NCI-H2196 treated with DMSO at 0.1 percent for 48 hours (cell line): ENCODE results near the gene OR10K1.
"Not testable (repeated sequence)": the region's sequence is repeated elsewhere in the genome, so short reads cannot be mapped to it uniquely, and the experiment has no call there.

Source experiments
- DNase-seq: peaks from one replicate; lab custom pipeline; 2025; ENCODE audit not compliant: unreplicated experiment; lab: John Stamatoyannopoulos, UW

OR10K1 gene, protein sequence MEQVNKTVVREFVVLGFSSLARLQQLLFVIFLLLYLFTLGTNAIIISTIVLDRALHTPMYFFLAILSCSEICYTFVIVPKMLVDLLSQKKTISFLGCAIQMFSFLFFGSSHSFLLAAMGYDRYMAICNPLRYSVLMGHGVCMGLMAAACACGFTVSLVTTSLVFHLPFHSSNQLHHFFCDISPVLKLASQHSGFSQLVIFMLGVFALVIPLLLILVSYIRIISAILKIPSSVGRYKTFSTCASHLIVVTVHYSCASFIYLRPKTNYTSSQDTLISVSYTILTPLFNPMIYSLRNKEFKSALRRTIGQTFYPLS

GRCh38 chr1:158461534-158461933 is at the start of gene OR10K1:
OR10K1 (plus strand) TSS chr1:158461834; CDS start chr1:158465562, 3,728 bp downstream.
- DNase-seq = no peak

- no peak for DNase-seq
These were observed 46.8 kb upstream of the OR10K1 start for GRCh38 chr1:158414651-158415345.

DNA sequence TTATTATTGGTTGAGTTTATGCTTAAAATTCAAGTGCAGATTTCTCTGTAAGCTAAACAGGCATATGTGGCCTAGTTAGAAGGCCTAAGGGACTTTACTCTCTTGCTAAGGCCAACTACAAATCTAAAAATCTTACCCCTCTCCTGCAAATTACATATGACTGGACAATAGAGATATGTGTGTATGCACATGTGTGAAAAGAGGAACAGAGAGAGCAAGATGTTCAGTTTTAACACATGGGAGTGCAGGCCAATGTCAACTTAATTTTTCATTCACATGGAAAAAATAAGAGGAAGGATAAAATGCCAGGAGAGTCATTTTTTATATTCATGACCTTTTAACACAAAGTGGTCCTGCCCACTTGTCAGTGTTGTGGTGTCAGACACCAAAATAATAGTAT is 44.0 kb upstream of the OR10K1 start:
- DNase-seq = no peak

DNA sequence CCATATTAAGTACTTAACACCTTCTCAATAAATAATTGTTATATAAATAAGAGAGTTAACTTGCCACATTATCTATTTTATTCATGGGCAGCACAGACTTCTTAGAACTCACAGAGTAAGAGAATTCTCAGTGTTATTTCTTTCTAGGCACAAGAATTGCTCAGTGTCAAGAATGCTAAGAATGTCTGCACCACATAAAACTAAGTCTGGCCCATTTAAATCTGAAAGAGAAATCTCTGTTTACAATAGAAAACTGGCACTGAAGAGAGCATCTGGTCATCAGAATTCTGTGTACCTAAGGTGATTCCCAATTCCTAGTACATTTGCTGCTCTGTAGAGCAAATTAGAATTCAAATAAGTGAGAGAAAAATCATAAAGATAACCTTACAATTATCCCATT is 39.4 kb upstream of the OR10K1 start:
- DNase-seq = no peak

DNA sequence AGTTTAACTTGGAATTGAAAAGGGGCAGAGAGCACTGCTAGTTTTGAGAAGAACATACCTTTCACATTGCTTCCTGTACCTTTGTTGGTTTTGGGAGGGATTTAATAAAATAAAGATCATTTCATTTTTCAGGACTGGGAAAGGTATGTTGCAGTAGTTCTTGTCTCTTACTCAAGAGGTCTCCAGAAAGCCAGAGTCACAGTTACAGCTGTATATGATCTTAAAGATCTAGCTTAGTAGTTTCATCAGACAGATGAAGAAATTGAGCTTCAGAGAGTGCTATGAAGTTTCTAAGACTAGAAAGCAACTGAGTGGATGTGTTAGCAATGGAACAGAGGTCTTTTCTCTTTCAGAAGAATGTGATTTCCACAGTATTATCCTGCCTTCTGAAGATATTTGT is 36.6 kb upstream of the OR10K1 start:
- DNase-seq = no peak

- DNase-seq = no peak
These were observed 35.5 kb upstream of the OR10K1 start, which contains the start of gene OR10K2 for GRCh38 chr1:158426137-158426536. OR10K2 (minus strand) TSS chr1:158426237; CDS start chr1:158420866, 5,371 bp downstream.

DNA sequence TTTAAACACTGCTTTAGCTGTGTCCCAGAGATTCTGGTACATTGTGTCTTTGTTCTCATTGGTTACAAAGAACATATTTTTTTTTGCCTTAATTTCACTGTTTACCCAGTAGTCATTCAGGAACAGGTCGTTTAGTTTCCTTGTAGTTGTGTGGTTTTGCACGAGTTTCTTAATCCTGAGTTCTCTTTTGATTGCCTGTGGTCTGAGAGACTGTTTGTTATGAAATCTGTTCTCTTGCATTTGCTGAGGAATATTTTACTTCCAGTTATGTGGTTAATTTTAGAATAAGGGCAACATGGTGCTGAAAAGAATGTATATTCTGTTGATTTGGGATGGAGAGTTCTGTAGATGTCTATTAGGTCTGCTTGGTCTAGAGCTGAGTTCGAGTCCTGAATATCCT is 31.5 kb upstream of the OR10K1 start:
- not testable (repeated sequence) for DNase-seq

GRCh38 chr1:158434741-158435140 is 26.9 kb upstream of the OR10K1 start:
- DNase-seq = no peak

DNA sequence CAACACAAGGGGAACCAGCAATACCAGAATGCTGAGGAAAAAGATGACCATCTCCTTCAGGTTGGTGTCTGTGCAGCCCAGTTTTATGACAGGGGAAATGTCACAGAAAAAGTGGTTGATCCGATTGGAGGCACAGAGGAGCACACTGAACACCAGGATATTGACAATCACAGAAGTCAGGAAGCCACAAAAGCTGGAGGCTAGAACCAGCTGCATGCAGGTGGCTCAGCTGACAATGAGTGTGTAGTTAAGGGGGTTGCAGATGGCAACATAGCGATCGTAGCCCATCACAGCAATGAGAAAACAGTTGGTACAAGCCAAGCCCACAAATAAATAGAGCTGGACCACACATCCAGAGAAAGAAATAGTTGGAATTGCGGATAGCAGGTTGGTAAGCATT is 16.3 kb upstream of the OR10K1 start:
- DNase-seq = no peak

GRCh38 chr1:158454537-158454936 is 7.1 kb upstream of the OR10K1 start:
- no peak for DNase-seq

GRCh38 chr1:158457246-158457645 is 4.4 kb upstream of the OR10K1 start:
- DNase-seq = no peak

- no peak for DNase-seq
These were observed 3.4 kb upstream of the OR10K1 start for GRCh38 chr1:158458263-158458662.

GRCh38 chr1:158471920-158472319 is 10.3 kb downstream of the OR10K1 start, which contains the start of gene OR10R2:
OR10R2 (plus strand) TSS chr1:158472220; CDS start chr1:158472326, 106 bp downstream.
- no peak for DNase-seq

- no peak for DNase-seq
These were observed 23.8 kb downstream of the OR10K1 start for GRCh38 chr1:158485455-158485854.

GRCh38 chr1:158491316-158491715 is 29.7 kb downstream of the OR10K1 start:
- no peak for DNase-seq

GRCh38 chr1:158493054-158493453 is 31.4 kb downstream of the OR10K1 start:
- no peak for DNase-seq

DNA sequence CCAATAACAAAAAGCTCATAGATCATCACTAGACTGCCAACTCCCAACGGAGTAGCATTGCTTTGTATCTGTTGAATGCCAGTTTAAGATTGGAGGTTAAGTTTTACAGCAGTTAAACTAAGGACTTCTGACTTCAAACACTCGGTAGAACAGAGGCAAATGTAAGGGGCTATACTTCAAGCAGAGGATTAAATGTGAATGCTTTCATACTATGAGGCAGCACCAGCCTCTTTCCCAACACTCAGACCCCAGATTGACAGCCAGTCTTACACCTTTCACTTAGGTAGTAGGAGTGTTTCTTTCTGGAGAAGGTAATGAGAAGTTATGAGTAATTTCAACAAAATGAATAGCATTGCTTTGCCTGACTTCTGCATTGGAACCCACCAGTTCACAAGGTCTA is 33.2 kb downstream of the OR10K1 start:
- no peak for DNase-seq

- DNase-seq = peak; percentile 1
These were observed 34.7 kb downstream of the OR10K1 start for GRCh38 chr1:158496374-158496773.

GRCh38 chr1:158506369-158506987 is 44.8 kb downstream of the OR10K1 start:
- no peak for DNase-seq

DNA sequence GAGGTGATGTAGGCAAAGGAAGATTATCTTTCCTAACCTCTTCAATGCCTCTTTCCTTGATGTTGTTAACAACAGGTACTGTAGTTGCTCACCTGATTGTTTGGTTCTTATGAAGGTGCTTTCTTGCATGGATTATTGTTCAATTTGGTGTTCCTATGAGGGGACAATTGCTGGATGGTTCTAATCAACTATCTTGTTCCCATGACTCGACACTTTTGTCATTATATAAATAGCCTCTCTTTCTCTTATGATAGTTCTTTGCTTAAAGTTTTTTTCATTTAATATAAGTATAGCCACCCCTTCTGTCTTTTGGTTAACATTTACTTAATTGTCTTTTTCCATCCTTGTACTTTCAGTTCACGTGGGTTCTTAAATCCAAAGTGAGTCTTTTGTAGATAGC is 45.9 kb downstream of the OR10K1 start:
- DNase-seq = no peak

DNA sequence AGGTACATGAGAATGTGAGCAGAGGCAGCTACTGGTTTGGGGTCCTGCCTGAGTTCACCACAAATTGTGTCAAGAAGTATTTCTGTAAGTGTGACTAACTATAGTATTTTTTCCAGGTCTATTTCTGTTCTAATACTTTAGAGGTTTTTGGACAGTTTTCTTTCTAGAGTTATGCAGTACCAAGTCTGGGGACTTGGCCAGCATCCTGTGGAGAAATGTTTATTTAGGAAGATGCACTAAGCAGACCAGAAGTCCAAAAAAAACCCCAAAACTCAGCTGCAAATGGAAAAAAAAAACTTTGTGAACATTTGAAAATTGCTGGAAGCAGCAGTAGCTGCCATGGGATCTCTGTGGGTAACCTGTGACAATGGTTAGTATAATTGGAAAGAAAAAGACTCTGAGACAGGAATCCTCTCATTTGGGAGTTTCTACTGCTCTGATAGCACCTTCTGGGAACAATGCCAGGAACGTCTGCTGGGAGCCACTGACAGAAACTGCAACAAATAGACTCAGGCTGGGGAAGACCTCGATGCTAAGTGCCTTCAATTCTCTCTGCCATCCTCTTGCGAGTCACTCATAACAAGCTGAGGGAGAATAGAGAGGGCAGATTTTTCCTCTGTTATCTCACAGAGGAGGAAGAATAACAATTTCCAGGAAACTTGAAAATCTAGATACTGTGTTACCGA is 48.0 kb downstream of the OR10K1 start:
- DNase-seq = no peak
